DOHH2 (cell line): ENCODE measurements around the gene ABHD12B.
A peak's percentile ranks its signal among the peaks of the same experiment; 100 is the strongest.

ENCODE experiments used
- H3F3A ChIP-seq: fragments of 200-600 bp; sonication (generic), shearing (Covaris generic); 2 replicates; pipeline ENCODE4 v1.6.0; 2016; ENCODE audit warnings: antibody characterized with exemption, mild to moderate bottlenecking; ENCODE audit not compliant: control insufficient read depth, insufficient read depth
- H3K27ac ChIP-seq: fragments of 200-600 bp; sonication (generic); 2 replicates; pipeline ENCODE4 v1.5.1; 2014; ENCODE audit warnings: low read depth, mild to moderate bottlenecking, low read length, moderate library complexity
- H3K27me3 ChIP-seq: fragments of 200-600 bp; sonication (generic); 2 replicates; pipeline ENCODE4 v1.6.1; 2014; ENCODE audit warnings: mild to moderate bottlenecking, low read length, mixed read lengths; ENCODE audit not compliant: control insufficient read depth
- H3K36me3 ChIP-seq: fragments of 200-600 bp; sonication (generic); 2 replicates; pipeline ENCODE4 v1.6.1; 2014; ENCODE audit warnings: mild to moderate bottlenecking, low read length, moderate library complexity, mixed read lengths; ENCODE audit not compliant: control insufficient read depth
- H3K4me1 ChIP-seq: fragments of 200-600 bp; sonication (generic); 2 replicates; pipeline ENCODE4 v1.6.1; 2014; ENCODE audit warnings: mild to moderate bottlenecking, low read length, mixed read lengths; ENCODE audit not compliant: control insufficient read depth
- H3K4me2 ChIP-seq: fragments of 200-600 bp; sonication (generic); 2 replicates; pipeline ENCODE4 v1.6.0; 2014; ENCODE audit warnings: mild to moderate bottlenecking, low read length, moderate library complexity
- H3K4me3 ChIP-seq: fragments of 200-600 bp; sonication (generic); 2 replicates; pipeline ENCODE4 v1.5.1; 2014; ENCODE audit warnings: mild to moderate bottlenecking, low read length, mixed read lengths
- H3K79me2 ChIP-seq: fragments of 200-600 bp; sonication (generic); 2 replicates; pipeline ENCODE4 v1.6.1; 2014; ENCODE audit warnings: mild to moderate bottlenecking, low read length, mixed read lengths; ENCODE audit not compliant: control insufficient read depth
- H3K9me2 ChIP-seq: fragments of 200-600 bp; sonication (generic); replicated peaks from 2 replicates; pipeline ENCODE4 v1.6.1; 2014; ENCODE audit warnings: mild to moderate bottlenecking, low read length, mixed read lengths; ENCODE audit not compliant: control insufficient read depth
- H3K9me3 ChIP-seq: fragments of 200-600 bp; sonication (generic); 2 replicates; pipeline ENCODE4 v1.6.1; 2014; ENCODE audit warnings: antibody characterized with exemption, low read length, mixed read lengths; ENCODE audit not compliant: control insufficient read depth, insufficient read depth
- H4K20me1 ChIP-seq: fragments of 200-600 bp; sonication (generic); 2 replicates; pipeline ENCODE4 v1.6.0; 2014; ENCODE audit warnings: low read depth, mild to moderate bottlenecking, antibody characterized with exemption, low read length, moderate library complexity; ENCODE audit not compliant: control insufficient read depth, insufficient read depth
- EZH2phosphoT487 ChIP-seq: fragments of 200-600 bp; sonication (generic); IDR thresholded peaks from 2 replicates; pipeline ENCODE4 v1.6.1; 2017; ENCODE audit warnings: borderline replicate concordance, mild to moderate bottlenecking, antibody characterized with exemption, low read length, moderate library complexity, mixed read lengths
- TF ChIP-seq, protein P1 (sequence below): fragments of 200-600 bp; sonication (generic); IDR thresholded peaks from one replicate; pipeline ENCODE4 v1.5.1; 2014; ENCODE audit warnings: antibody characterized with exemption, mild to moderate bottlenecking, low read depth, low read length; ENCODE audit not compliant: poor library complexity, severe bottlenecking

ABHD12B gene, protein sequence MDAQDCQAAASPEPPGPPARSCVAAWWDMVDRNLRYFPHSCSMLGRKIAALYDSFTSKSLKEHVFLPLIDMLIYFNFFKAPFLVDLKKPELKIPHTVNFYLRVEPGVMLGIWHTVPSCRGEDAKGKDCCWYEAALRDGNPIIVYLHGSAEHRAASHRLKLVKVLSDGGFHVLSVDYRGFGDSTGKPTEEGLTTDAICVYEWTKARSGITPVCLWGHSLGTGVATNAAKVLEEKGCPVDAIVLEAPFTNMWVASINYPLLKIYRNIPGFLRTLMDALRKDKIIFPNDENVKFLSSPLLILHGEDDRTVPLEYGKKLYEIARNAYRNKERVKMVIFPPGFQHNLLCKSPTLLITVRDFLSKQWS

DNA sequence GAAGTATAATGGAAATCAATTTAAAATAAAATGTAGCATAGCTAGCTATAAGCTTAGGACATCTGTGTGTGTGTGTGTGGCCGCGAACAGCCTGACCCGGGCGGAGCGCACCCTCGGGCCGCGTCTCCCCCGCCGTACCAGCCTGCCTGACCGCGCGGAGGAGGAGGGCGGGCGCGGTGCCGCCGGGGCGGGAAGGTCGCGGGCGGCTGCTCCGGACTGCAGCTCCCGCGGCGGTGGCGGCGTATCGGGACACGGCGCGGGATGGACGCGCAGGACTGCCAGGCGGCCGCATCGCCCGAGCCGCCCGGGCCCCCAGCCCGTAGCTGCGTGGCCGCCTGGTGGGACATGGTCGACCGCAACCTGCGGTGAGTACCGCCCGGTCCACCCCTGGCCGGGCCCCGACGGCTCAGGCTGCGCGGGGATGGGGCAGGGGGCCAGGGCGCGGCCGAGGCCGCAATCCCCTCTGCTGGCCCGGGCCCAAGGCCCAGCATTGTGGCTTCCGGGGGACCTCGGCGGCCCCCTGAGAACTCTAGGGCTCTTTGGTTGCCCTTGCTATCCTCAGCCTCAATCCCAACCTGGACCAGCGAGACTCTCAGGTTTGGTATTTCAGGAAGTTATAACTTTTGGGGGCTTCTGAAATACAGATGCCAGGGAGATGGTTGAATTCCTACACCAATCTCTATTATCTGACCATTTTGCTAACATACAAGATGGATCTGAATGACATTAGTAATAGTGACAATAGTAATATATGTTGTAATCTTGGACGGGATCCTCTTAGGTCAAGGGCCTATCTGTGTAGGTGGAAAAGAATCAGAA, at the start of gene ABHD12B:
Gene ABHD12B (plus strand): TSS at position 140 of the 819 bp plus-strand sequence. CDS start 122 bp downstream, at position 262.
- Histone ChIP-seq H3K27me3 (peaks cover 35% of the 10 kb centered on the region), H3K4me3 (no peak within 1 kb of the TSS), H3K4me2 (no peak within 1 kb of the TSS), H3K79me2 (no peaks in the 10 kb centered on the region), H3K9me2 (no peaks in the 10 kb centered on the region), H3K27ac (no peak within 1 kb of the TSS), H3K4me1 (peaks cover 13% of the 10 kb centered on the region), H3K36me3 (no peaks in the 10 kb centered on the region), H3F3A (no peaks in the 10 kb centered on the region), H4K20me1 (no peaks in the 10 kb centered on the region), H3K9me3 (no peaks in the 10 kb centered on the region)
- TF ChIP-seq, protein P1, sequence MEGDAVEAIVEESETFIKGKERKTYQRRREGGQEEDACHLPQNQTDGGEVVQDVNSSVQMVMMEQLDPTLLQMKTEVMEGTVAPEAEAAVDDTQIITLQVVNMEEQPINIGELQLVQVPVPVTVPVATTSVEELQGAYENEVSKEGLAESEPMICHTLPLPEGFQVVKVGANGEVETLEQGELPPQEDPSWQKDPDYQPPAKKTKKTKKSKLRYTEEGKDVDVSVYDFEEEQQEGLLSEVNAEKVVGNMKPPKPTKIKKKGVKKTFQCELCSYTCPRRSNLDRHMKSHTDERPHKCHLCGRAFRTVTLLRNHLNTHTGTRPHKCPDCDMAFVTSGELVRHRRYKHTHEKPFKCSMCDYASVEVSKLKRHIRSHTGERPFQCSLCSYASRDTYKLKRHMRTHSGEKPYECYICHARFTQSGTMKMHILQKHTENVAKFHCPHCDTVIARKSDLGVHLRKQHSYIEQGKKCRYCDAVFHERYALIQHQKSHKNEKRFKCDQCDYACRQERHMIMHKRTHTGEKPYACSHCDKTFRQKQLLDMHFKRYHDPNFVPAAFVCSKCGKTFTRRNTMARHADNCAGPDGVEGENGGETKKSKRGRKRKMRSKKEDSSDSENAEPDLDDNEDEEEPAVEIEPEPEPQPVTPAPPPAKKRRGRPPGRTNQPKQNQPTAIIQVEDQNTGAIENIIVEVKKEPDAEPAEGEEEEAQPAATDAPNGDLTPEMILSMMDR = no peak
- TF ChIP-seq EZH2phosphoT487 = no peak

DNA sequence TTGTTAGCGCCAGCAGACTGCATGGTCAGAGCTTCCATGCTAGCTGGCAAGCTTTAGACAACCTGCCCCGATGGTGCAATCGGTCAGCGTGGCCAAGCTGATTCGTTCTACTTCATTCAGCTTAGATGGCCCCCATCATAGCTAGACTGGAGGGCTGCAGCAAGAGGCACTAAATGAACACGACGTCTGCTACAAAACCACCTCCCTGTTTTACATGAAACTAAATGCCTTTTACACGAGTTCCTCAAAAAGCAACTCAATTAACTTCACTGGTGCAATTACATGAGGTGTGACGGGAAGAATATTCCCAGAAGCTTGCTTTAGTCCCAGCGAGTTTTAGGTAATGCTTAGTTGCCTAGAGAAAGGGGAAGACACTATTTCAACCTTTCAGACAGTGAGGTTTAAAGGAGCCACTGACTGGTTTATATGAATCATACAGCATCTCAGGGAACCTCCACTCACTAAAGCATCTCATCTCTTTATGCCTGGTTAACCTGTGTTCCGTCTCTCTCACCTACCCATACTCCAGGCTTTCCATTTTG, 49.3 kb upstream of the ABHD12B start:
- Histone ChIP-seq H3K79me2 (peaks cover 97% of the 10 kb centered on the region), H3K27ac (peak overlapping the region; percentile 82), H3K36me3 (peaks cover 65% of the 10 kb centered on the region), H3K9me2 (no peaks in the 10 kb centered on the region), H3K4me3 (peak overlapping the region; percentile 74), H4K20me1 (peaks cover 8% of the 10 kb centered on the region), H3K27me3 (no peaks in the 10 kb centered on the region), H3F3A (peaks cover 22% of the 10 kb centered on the region), H3K4me2 (peak overlapping the region; percentile 99), H3K9me3 (no peaks in the 10 kb centered on the region), H3K4me1 (peaks cover 89% of the 10 kb centered on the region)
- TF ChIP-seq, protein P1 = no peak
- TF ChIP-seq EZH2phosphoT487 = no peak

DNA sequence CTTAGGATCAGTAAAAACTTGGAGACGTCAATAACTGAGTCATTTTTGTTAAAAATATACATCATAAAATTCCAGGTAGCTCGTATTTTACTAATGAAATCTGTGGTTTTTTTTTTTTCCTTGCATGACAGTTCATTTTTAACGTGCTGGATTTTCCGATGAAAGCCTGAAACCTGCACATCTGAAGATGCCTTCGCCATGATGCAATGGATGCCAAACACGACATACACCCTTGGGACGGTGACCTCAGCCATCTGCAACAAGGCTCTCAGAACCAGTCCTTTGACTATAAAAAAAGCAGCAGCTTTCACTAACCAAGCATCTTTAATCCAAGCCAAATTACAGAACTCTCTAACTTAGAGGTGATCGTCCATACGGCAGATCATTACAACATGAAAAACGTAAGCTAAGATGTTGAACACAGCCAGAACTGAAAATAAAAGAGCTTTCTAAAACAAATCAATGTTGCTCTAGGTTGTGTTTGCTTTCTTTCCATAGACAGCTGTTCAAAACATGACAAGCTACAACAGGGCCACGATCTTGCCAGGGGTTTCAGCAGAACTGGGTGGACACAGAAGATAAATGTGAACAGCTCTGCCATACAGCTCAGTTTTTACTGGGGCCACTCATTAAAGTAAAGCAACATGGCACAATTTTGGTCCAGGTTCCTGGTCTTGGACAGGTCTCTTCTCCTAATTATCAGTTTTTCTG, 48.6 kb upstream of the ABHD12B start:
- H3K27ac ChIP-seq = peak overlapping the region; percentile 82
- TF ChIP-seq, protein P1 = no peak
- no peak for TF ChIP-seq EZH2phosphoT487
- peaks cover 100% of the 10 kb centered on the region for H3K79me2 ChIP-seq
- H4K20me1 ChIP-seq = peaks cover 9% of the 10 kb centered on the region
- no peaks in the 10 kb centered on the region for H3K9me2 ChIP-seq
- H3K9me3 ChIP-seq = no peaks in the 10 kb centered on the region
- no peaks in the 10 kb centered on the region for H3K27me3 ChIP-seq
- peaks cover 65% of the 10 kb centered on the region for H3K36me3 ChIP-seq
- peaks cover 92% of the 10 kb centered on the region for H3K4me1 ChIP-seq
- peaks cover 22% of the 10 kb centered on the region for H3F3A ChIP-seq
- peak overlapping the region; percentile 99 for H3K4me2 ChIP-seq
- peak overlapping the region; percentile 74 for H3K4me3 ChIP-seq
